Prostate gland (tissue), 2 donors: ENCODE data around the gene UGDH. TPM values are rescaled to one million over a fixed set of nuclear protein-coding genes. Genes with fewer than 3 reads are reported as not detected.
A peak's percentile ranks its signal among the peaks of the same experiment; 100 is the strongest.

Experiments used
- DNase-seq: peaks from one replicate; pipeline ENCODE4 v3.0.0-alpha.2; 2019; ENCODE audit warnings: low spot score
- H3K27ac ChIP-seq, 2 donors: fragments of 200-600 bp; sonication (generic); 2 replicates each; pipeline ENCODE4 v1.5.1; 2017 to 2019
- H3K27me3 ChIP-seq: fragments of 200-600 bp; sonication (generic); replicated peaks from 2 replicates; pipeline ENCODE4 v1.5.1; 2019; ENCODE audit not compliant: insufficient read depth
- H3K36me3 ChIP-seq, 2 donors: fragments of 200-600 bp; sonication (generic); 1 replicate in 1 of 2; 2 replicates in 1 of 2; pipeline versions ENCODE4 v1.5.1 to v1.8.1; 2017 to 2019
- H3K4me1 ChIP-seq: fragments of 200-600 bp; sonication (generic); replicated peaks from 2 replicates; pipeline ENCODE4 v1.5.1; 2019
- H3K4me3 ChIP-seq, 2 donors: fragments of 200-600 bp; sonication (generic); 2 replicates each; pipeline ENCODE4 v1.5.1; 2017 to 2019
- H3K9me3 ChIP-seq: fragments of 200-600 bp; sonication (generic); 2 replicates; pipeline ENCODE4 v1.5.1; 2017
- CTCF ChIP-seq, 4 experiments: fragments of 200-600 bp in 2 of 4; fragments of 450-650 bp in 2 of 4; sonication (generic) in 2 of 4; IDR thresholded peaks; 1 replicate in 3 of 4; 2 replicates in 1 of 4; pipeline ENCODE4 v1.5.1; 2016 to 2019; ENCODE audit warnings: antibody characterized with exemption in 4 of 4, mild to moderate bottlenecking in 2 of 4, moderate library complexity in 2 of 4
- POLR2A ChIP-seq: fragments of 450-650 bp; IDR thresholded peaks from one replicate; pipeline ENCODE4 v1.6.1; 2016; ENCODE audit warnings: antibody characterized with exemption, mild to moderate bottlenecking
- POLR2AphosphoS5 ChIP-seq: sonication (generic); formaldehyde crosslinking; IDR thresholded peaks from one replicate; pipeline ENCODE4 v1.6.1; 2017; ENCODE audit warnings: antibody characterized with exemption
- WGBS: methylation state at CpG from one replicate; pipeline ENCODE4 v1.1.5; 2018; 5-methylcytosine and 5-hydroxymethylcytosine counted together
- intact Hi-C: fragments of 100-400 bp; cut with DNase I; formaldehyde crosslinking; loops from one replicate; pipeline ENCODE4 v1.14.2; 2022
- total RNA-seq, 2 donors: library from RNA; depleted of rRNA; stranded (reverse); fragments of >200 nt; gene quantifications; one replicate each; pipeline ENCODE4 v1.1.0, GENCODE V29; 2016

Gene UGDH
- total RNA-seq, 2 donors from 2014 or later, result 59.0 to 147 TPM

- no peak overlapping the region for H3K4me3 ChIP-seq
- intact Hi-C loops, result no loop called here
- no peaks in the 10 kb centered on the region for H3K36me3 ChIP-seq
- no peaks in the 10 kb centered on the region for H3K4me1 ChIP-seq
- 51% methylated on average over 3 of the region's 3 CpGs for WGBS
- H3K27ac ChIP-seq, result peak overlapping the region; percentile 43 to 45
- no peak for TF ChIP-seq CTCF (IDR thresholded peaks at IDR 0.05)
- TF ChIP-seq POLR2AphosphoS5, result peak; percentile 46
- H3K27me3 ChIP-seq, result no peaks in the 10 kb centered on the region
- peak; percentile 24 for DNase-seq
- H3K9me3 ChIP-seq, result no peaks in the 10 kb centered on the region
Observed at GRCh38 chr4:39568805-39569204, 41.6 kb upstream of the UGDH start.

DNA sequence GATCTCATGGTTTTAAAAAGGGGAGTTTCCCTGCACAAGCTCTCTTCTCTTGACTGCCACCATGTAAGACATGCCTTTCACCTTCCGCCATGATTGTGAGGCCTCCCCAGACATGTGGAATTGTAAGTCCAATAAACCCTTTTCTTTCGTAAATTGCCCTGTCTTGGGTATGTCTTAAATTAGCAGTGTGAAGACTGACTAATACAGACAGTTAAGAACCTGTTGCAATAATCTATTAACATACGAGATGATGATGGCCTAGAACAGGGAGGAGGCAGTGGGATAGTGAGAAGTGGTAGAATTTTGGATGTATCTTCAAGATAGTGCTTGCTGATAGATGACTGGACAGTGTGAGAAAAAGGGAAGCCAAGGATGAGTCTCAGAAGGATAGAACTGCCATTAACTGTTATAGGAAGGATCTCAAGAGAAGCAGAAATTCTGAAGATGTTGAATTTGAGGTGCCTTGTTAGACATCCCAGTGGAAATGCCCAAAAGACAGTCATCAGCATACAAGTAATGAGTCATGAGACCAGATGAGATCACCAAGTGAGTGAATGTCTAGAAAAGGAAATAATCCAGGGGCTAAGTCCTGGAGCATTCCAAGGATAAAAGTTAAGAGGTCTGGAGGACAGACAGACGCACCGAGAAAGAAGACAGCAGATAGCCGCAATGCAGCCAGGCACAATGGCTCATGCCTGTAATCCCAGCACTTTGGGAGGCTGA lies 38.8 kb upstream of the UGDH start:
- DNase-seq, result no peak
- Histone ChIP-seq H3K27ac (no peak overlapping the region), H3K9me3 (no peaks in the 10 kb centered on the region), H3K36me3 (no peaks in the 10 kb centered on the region), H3K4me1 (no peaks in the 10 kb centered on the region), H3K27me3 (no peaks in the 10 kb centered on the region), H3K4me3 (no peak overlapping the region)
- WGBS, result 92% methylated on average over 6 of the region's 6 CpGs
- intact Hi-C loops, result no loop called here
- TF ChIP-seq CTCF (IDR thresholded peaks at IDR 0.05), result no peak
- TF ChIP-seq POLR2A, result no peak
- TF ChIP-seq POLR2AphosphoS5, result no peak

DNA sequence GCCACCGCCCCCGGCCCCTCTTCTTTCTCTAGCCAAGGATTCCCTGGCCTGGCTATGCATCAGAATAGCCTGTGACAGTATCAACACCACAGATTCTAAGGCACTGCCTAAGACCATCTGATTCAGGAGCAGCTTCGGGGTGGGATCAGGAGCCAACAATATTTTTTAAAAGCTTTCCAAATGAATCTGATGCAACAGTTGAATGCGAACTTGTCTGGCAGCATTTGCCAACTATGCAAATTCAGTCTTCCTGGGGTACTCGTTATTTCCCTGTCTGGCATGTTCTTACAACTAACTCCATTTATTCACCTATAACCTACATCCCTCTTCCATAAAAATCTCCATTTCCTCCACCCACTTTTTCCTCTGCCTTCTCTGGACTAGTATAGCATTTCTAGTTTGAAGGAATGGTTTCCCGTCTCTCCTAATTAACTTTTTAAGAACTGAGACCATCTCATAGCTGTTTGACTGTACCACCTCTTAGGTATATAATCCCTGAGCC lies 36.2 kb upstream of the UGDH start:
- no peak overlapping the region for H3K4me3 ChIP-seq
- no peaks in the 10 kb centered on the region for H3K9me3 ChIP-seq
- H3K27ac ChIP-seq, result no peak overlapping the region
- 62% methylated on average over 6 of the region's 6 CpGs for WGBS
- TF ChIP-seq POLR2A, result no peak
- no peak for TF ChIP-seq CTCF (IDR thresholded peaks at IDR 0.05)
- TF ChIP-seq POLR2AphosphoS5, result no peak
- H3K36me3 ChIP-seq, result no peaks in the 10 kb centered on the region
- peaks cover 2% of the 10 kb centered on the region for H3K4me1 ChIP-seq
- intact Hi-C loops, result no loop called here
- no peak for DNase-seq
- H3K27me3 ChIP-seq, result no peaks in the 10 kb centered on the region

GRCh38 chr4:39562792-39563191 lies 35.6 kb upstream of the UGDH start:
- intact Hi-C loops, result no loop called here
- no peak for DNase-seq
- H3K36me3 ChIP-seq, result no peaks in the 10 kb centered on the region
- TF ChIP-seq CTCF (IDR thresholded peaks at IDR 0.05) (no peak), POLR2A (no peak), POLR2AphosphoS5 (no peak)
- no peaks in the 10 kb centered on the region for H3K27me3 ChIP-seq
- WGBS, result 97% methylated on average over 5 of the region's 5 CpGs
- no peak overlapping the region for H3K4me3 ChIP-seq
- no peak overlapping the region for H3K27ac ChIP-seq
- H3K9me3 ChIP-seq, result no peaks in the 10 kb centered on the region
- H3K4me1 ChIP-seq, result peaks cover 5% of the 10 kb centered on the region

DNA sequence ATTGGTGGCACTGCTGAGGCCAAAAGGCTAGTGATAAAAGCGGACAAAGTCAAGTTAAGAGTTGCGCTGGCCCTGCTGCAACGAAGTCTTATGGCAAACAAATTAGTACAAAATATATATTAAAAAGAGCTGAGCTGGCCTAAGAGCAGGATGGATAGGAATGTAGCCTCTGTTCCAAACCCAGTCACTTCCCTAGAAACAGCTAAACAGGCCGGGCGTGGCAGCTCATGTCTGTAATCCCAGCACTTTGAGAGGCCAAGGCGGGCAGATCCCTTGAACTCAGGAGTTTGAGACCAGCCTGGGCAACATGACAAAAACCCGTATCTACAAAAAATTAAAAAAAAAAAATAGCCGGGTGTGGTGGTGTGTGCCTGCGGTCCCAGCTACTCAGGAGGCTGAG lies 32.4 kb upstream of the UGDH start:
- Histone ChIP-seq H3K27ac (peak overlapping the region in 1 of 2 donors; percentile 24), H3K36me3 (no peaks in the 10 kb centered on the region), H3K4me1 (peaks cover 5% of the 10 kb centered on the region), H3K9me3 (no peaks in the 10 kb centered on the region), H3K27me3 (no peaks in the 10 kb centered on the region), H3K4me3 (no peak overlapping the region)
- TF ChIP-seq POLR2A (no peak), CTCF (IDR thresholded peaks at IDR 0.05) (no peak), POLR2AphosphoS5 (no peak)
- no peak for DNase-seq
- intact Hi-C loops, result no loop called here
- WGBS, result 72% methylated on average over 9 of the region's 9 CpGs
